Fibroblast of skin of abdomen (primary cell): ENCODE data around the gene PRPF6.

Source experiments
- DNase-seq: peaks from one replicate; pipeline ENCODE4 v3.0.0-alpha.2; 2013

PRPF6 gene

GRCh38 chr20:64064145-64064698 lies 83.3 kb downstream of the PRPF6 start:
- DNase-seq: peak; percentile 51

GRCh38 chr20:64065062-64065973 lies 84.4 kb downstream of the PRPF6 start:
- DNase-seq: no peak

DNA sequence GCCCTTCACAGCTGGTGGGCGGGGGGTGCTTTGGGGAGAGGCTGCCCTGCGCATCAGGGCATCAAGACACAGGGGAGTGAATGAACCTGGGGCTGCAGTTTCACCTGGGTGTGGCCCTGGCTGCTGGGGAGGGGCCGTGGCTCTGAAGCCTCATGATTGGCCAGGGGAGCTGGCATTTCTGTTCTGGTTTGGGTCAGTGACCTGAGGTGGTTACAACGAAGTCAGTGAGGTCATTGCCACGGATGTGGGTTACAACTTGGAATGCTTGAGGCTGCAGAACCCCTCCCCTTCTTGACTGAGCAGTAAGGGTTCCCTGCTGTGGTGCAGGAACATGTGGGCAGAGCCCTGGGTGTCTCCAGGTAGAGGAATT lies 85.0 kb downstream of the PRPF6 start:
- peak; percentile 51 for DNase-seq

- DNase-seq: no peak
Observed at GRCh38 chr20:64067005-64067632, 86.2 kb downstream of the PRPF6 start.

- no peak for DNase-seq
Observed at GRCh38 chr20:64067733-64068307, 86.9 kb downstream of the PRPF6 start.

DNA sequence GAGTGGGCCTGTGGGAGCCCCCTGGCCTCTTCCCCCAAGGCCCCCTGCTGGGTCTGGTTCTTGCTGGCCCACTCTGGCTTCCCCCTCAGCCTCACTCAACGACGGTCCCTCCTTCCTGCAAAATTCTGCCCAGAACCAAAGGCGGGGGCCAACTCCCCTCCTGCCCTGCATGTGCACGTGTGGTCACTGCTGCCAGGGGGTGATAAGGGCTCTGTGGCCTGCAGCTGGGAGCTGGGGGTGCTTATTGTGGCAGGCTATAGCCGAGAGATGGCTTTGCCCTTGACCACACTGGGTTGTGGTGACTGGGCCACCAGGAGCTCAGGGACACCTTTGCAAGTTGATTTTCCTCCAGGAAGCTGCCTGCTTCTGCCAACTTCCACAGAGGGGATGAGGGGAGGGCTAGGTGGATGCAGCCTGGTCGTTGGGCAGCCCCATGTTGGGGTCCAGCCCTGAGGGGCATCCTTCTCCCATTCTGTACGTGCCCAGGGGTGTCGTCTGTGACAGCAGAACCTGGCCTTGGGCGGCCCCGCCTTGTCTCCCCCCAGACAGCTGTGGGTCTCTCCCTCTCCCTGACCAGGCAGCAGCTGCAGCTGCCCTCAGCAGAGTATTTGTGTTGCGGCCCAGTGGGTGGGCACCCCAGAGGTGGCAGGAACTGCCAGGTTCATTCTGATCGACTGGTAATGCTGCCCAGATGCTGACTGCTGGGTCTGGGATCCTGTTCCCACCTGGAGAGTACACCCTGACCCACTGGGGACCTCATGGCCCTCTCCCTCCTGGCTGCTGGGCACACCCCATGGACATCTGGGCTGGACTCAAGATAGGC lies 87.7 kb downstream of the PRPF6 start:
- DNase-seq: no peak

- no peak for DNase-seq
Observed at GRCh38 chr20:64069209-64069613, 88.3 kb downstream of the PRPF6 start.

GRCh38 chr20:64069614-64070243 lies 88.8 kb downstream of the PRPF6 start:
- peak; percentile 12 for DNase-seq

DNA sequence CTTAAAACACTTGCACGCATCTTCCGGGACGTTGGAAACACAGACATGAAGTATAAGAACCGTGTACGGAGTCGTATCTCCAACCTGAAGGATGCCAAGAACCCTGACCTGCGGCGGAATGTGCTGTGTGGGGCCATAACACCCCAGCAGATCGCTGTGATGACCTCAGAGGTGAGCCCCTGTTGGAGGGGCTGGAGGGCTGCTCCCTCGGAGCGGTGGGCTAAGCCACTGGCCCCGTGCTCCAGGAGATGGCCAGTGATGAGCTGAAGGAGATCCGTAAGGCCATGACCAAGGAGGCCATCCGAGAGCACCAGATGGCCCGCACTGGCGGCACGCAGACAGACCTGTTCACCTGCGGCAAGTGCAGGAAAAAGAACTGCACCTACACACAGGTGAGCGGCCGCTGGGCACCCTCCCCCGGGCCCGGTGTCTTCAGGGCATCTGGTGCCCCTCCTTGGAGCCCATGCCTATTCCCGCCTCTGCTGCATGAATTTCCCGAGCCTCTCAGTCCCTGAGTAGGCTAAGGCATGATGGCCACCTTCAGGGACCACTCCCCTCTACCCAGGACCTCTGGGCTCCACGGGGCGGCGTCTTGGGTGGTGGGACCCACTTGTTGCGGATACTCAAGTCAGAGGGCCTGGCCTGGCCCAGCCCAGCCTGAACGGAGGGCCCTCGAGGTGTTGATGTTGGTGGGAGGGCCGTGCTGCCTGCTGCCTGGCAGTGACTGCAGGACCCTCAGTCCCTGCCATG lies 89.5 kb downstream of the PRPF6 start:
- no peak for DNase-seq

- DNase-seq: no peak
Observed at GRCh38 chr20:64071341-64072332, 90.7 kb downstream of the PRPF6 start.

DNA sequence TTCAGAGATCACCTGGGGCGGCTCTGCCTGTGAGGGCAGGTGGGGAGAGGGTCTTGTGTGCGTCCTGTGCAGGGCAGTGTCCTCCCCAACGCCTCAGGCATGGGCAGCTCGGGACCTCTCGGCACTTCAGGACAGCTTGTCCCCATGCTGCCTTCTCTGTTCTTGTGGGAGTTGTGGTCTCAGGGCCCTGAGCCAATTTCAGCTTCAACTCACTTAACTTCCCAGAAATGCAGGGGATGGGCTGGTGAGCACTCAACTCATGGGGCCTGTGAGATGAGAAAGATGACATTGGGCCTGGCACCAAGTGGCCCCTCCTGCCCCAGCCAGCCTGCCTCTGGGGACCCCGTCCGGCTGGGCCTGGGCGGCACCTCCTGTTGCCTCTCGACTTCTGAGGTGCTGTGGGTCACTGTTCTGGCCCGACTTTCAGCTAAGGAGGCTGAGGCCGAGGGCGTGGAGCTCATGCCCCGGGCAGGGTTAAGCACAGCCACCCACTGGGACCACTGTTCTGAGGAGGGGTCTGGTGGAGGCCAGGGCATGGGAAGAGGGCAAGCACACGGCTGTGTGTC lies 91.6 kb downstream of the PRPF6 start:
- DNase-seq: no peak

DNA sequence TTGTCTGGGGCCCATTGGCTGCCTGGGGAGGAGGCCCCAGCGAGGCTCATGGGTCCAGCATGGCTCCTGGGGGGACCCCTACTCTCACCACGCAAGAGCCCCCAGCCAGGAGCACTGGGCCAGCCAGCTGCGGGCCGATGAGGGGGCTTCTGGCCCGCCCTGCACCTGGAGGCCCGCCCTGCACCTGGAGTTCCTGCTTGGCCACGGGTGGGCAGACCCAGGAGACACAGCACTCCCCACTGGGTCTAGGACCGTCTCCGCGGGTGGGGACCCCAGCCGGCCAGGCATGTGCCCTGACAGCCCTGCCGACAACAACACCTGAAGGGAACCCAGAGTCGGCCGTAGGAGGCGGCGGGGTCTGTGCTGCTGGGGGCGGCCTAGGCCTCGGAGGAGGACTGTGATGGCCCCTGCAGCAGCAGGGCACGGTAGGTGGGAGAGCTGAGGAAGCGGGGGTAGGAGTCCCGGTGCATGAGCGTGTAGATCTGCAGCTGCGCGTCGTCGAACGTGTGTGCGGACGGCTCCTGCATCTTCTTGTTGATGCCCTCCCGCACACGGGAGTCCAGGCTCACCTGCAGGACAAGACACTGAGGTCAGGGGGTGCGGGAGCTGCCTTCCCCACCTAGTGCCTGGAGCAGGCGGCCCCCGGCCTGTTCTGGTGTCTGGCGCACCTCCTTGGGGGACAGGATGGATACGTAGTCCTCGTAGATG lies 92.7 kb downstream of the PRPF6 start:
- DNase-seq: no peak

GRCh38 chr20:64074184-64074789 lies 93.4 kb downstream of the PRPF6 start:
- no peak for DNase-seq

DNA sequence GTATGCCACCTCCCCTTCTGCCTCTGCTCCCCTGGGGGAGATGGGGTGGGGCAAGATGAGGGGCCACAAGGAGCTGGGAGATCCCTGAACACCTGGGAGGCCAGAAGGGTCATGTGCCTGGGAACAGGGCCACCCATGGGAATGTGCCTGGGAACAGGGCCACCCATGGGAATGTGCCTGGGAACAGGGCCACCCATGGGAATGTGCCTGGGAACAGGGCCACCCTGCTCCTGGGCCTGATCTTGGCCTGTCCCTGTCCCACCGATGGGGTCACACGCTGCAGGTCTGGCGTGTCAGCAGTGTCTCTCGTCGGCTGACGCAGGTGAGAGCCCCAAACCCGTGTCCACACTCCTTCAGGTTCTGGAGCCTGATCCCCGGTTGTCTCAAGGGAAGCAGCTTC lies 94.0 kb downstream of the PRPF6 start:
- DNase-seq: no peak

DNA sequence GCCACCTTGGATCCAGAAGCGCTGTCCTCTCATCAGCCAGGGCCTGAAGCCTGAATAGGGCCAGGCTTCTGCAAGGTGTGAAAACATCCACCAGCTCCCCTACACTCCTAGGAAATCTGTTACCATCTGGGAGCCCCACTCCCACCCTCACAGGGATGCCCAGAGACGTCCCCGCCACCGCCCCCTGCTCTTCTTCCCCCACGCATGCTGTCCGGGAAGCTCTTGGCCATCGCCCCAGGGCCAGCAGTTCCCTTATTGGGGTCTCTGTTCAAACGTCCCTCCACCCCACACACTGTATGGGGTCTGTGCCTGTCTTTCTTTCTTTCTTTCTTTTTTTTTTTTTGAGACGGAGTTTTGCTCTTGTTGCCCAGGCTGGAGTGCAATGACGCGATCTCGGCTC lies 94.6 kb downstream of the PRPF6 start:
- no peak for DNase-seq

- DNase-seq: no peak
Observed at GRCh38 chr20:64076061-64076997, 95.4 kb downstream of the PRPF6 start.

DNA sequence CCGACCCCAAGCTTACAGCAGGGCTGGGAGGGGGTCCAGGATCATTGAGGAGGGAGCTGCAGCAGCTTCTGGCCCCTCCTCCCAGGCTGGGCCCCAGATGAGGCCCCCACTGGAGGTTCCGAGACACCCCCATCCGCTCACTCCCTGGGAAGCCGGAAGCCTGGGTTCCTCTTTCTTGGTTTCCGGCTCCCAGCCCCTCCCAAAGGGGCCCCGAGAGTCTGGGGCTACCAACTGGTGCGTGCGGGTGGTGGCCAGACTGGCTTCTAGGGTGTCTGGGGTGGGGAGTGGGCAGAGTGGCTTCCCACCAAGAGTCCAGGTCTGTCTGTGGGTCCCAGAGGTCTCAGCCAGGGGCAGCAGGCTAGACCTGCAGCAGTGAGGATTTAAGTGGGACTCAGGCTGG lies 96.2 kb downstream of the PRPF6 start:
- no peak for DNase-seq

DNA sequence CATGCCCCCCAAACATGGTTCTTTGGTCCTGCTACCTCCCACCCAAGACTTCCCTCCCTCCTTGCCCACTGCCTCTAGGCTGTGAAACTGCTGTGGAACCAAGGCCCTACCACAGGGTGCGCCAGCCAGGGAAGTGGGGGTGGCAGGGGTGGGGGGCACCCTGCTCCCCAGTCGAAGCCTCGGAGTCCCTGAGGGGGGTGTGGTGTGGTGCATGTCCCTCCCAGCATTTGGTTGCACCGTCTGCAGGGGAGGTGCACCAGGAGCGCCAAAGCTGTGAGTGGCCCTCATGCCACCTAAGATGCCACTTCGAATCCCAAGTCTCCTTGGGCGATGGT lies 96.6 kb downstream of the PRPF6 start:
- no peak for DNase-seq
